GM12864 (cell line): ENCODE results near the gene KCNIP2.

ENCODE experiments used
- DNase-seq: peaks from one replicate; pipeline ENCODE4 v3.0.0-alpha.2; 2011; ENCODE audit warnings: low read depth
- H3K4me3 ChIP-seq: 2 replicates; pipeline ENCODE4 v1.5.1; 2011; ENCODE audit warnings: mild to moderate bottlenecking, low read depth, low read length, control low read depth
- TF ChIP-seq, protein P1 (sequence below): IDR thresholded peaks from 2 replicates; pipeline ENCODE4 v1.5.1; 2011; ENCODE audit warnings: low read depth, mild to moderate bottlenecking, moderate library complexity, low read length, control low read depth, inconsistent platforms; ENCODE audit errors: missing control alignments

The KCNIP2 gene

DNA sequence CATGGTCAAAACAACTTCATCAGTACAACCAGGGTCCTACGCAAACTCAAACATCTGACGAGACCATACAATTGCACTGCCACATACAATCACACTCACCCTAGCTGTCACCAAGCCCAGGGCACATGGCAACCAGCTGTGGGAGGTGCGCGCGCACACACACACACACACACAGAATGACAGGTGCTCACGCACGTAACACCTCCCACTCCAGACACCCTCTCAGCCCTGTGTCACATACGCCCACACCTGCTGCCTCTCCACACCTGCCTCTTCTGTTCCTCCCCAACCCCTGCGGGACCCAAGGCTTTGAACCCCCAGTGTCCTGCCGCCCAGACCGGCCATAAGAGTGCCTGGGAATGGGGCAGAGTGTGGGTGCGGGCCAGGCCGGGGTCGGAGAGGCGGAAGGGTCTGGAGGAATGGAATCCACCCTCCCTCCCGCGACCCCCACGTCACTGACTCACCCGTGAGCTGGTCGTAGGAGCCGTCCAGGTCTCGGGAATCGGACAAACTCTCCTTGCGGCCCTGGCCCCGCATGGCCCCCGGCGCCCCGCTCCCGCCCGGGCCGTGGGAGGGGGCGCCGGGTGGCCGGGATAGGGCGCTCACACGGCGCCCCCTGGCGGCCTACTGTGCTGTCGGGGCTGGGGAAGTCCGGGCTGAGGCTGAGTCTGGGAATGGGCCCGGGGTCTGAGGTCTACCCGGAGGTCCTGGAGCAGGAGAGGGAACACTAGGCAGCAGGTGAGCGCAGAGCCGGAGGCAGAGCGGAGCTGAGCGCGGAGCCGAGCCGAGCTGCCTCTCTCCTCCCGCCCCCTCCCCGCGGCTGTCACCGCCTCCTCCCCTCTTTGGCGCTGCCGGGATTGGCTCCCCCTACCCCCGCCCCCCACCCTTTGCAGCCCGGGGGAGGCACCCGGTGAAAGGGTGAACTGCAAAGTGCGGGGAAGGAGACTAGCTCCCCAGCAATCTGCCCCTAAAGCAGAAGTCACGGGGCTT lies at the start of gene KCNIP2:
Gene KCNIP2 (minus strand): TSS at position 769 of the 990 bp plus-strand sequence. CDS start 232 bp downstream, at position 537.
- TF ChIP-seq, protein P1, sequence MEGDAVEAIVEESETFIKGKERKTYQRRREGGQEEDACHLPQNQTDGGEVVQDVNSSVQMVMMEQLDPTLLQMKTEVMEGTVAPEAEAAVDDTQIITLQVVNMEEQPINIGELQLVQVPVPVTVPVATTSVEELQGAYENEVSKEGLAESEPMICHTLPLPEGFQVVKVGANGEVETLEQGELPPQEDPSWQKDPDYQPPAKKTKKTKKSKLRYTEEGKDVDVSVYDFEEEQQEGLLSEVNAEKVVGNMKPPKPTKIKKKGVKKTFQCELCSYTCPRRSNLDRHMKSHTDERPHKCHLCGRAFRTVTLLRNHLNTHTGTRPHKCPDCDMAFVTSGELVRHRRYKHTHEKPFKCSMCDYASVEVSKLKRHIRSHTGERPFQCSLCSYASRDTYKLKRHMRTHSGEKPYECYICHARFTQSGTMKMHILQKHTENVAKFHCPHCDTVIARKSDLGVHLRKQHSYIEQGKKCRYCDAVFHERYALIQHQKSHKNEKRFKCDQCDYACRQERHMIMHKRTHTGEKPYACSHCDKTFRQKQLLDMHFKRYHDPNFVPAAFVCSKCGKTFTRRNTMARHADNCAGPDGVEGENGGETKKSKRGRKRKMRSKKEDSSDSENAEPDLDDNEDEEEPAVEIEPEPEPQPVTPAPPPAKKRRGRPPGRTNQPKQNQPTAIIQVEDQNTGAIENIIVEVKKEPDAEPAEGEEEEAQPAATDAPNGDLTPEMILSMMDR: peak; percentile 68
- H3K4me3 ChIP-seq: peak within 1 kb of the TSS; percentile 52
- no peak for DNase-seq

GRCh38 chr10:101892782-101893391 lies 49.3 kb upstream of the KCNIP2 start:
- no peak for DNase-seq
- no peak overlapping the region for H3K4me3 ChIP-seq
- TF ChIP-seq, protein P1: no peak

DNA sequence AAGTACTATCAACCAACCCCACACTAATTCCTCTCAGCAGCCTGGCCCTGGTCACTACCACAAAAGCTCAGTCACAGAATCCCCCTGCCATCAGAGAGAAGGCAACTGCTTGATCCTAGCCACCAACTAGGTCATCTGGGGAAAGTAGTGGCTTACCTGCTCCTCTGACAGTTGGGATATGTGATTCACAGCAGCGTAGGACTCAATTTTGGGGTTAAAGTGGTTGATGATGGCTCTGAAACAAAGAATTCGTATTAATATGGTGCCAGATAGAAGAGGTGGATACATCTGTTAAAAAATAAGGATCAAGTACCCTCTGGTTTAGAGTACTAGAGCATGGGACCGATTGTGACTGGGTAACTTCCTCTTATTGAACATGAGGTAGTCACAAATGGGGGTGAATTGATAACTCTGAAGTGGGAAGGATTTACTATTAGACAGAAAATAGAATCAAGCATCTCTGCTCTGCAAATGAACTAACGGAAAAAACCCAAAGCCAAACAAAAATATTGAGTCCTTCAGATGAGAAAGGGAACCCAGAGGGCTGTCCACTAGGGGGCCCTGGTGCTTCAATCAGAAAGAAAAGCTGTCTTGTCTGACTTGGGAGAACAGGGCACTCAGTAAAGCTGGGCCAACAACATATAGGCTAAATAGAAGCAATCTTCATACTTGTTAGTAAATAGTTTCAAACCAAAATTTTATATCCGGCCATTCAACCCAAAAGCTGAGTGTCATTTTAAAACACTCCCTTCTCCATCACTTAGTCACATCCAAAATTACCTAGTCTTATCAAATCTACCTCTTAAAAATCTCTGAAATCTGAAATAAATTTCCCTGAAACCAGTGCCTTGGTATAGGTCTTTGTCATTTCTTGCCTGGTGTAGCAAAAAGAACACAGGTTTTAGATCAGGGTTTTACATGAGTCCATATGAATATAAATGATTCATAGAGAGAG lies 45.9 kb upstream of the KCNIP2 start:
- DNase-seq: peak; percentile 75
- TF ChIP-seq, protein P1: peak; percentile 79
- H3K4me3 ChIP-seq: no peak overlapping the region; the same call in 1 of the 2 replicates

DNA sequence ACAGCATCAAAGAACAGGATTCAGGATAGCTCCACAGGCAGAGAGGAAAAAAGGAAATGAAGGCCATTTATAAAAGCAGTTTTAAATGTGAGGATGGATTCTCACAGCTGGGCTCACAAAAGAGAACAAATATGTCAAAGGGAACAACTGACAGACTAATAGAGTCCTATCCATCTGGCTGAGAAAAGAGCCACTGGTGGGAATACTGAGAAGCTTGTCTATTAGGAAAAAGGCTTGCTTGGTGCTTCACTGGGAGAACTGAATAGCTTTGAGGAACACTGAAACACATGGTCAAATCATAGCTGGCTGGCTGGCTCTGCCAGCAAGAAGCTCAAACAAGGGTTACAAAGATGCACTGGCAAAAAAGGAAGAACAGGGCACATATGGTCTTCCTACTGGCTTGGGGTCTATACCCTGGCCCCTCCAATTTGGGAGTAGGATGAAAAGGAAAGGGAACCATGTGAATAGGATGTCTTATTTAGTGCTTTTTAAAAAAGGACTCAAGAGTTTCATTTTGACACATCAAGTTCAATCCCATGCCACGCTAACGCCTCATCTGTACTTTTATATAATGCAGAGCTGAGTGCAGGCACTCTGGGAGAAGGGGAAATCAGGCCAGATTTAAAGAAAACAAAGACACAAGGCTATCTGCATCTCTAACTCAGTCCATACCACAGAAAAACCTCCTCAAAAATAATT lies 44.8 kb upstream of the KCNIP2 start:
- no peak for DNase-seq
- no peak overlapping the region; the same call in 1 of the 2 replicates for H3K4me3 ChIP-seq
- TF ChIP-seq, protein P1: no peak

GRCh38 chr10:101887775-101888174 lies 44.2 kb upstream of the KCNIP2 start:
- TF ChIP-seq, protein P1: no peak

More at GRCh38 chr10:101887775-101888174, 44.2 kb upstream of the KCNIP2 start:
- no peak overlapping the region for H3K4me3 ChIP-seq
- no peak for DNase-seq
